ENCODE results near the gene PCNX4.
A peak's percentile ranks its signal among the peaks of the same experiment; 100 is the strongest.

The PCNX4 gene

DNA sequence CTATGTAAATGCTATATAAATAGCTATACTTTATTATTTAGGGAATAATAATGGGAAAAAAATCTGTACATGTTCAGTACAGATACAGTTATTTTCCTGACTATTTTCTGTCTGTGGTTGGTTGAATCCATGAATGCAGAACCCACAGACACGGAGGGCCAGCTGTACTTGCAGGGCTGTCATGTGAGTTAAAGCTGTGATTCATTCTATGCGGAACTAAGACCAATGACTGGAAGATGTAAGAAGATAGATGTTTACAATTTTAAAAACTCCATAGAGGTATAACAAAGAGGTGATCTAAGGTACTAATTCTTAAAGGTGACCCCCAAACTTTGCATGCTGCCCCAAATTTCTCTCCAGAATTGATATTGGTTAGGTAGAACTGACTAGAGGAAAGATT lies 14.6 kb downstream of the PCNX4 start:
- no peak for DNase-seq

DNA sequence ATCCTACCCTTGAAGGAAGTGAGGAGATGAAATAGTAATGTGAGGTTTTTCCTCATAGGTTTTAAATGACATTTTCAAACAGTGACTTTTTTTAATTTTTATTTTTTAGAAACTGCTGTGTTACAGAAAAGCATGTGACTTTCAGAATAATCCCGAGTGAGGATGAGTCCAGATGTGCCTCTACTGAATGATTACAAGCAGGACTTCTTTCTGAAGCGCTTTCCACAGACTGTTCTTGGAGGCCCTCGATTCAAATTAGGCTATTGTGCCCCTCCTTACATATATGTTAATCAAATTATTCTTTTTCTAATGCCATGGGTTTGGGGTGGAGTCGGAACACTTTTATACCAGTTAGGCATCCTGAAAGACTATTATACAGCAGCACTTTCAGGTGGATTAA lies 15.8 kb downstream of the PCNX4 start:
- no peak for DNase-seq

DNA sequence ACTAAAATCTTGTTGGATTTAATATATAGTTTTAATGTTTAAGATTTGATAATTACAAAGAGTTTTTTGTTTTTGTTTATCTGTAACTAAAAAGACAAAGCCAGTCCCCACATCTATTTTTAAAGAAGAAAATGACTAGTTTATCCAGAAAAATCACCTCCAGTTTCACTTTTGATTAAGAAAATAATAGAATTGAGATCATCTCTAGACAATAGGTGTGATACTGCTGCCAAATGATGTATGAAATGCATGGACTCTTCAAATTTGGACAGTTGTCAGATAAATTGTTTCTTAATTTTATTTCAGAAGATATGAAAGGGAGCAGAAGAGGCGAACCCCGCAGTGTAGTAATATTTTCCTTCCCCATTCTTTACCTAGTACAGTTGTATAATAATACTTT lies 20.0 kb downstream of the PCNX4 start:
- DNase-seq: no peak

DNA sequence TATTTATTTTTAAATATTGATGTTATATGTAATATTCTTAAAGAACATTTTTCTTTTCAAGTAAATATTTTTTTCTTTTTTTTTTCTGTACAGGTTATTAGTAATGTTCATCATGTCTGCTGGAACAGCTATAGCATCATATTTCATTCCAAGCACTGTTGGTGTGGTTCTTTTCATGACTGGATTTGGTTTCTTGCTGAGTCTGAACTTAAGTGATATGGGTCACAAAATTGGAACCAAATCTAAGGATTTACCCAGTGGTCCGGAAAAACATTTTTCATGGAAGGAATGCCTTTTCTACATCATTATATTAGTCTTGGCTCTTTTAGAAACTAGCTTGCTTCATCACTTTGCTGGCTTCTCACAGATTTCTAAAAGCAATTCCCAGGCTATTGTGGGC lies 23.2 kb downstream of the PCNX4 start:
- DNase-seq: no peak

DNA sequence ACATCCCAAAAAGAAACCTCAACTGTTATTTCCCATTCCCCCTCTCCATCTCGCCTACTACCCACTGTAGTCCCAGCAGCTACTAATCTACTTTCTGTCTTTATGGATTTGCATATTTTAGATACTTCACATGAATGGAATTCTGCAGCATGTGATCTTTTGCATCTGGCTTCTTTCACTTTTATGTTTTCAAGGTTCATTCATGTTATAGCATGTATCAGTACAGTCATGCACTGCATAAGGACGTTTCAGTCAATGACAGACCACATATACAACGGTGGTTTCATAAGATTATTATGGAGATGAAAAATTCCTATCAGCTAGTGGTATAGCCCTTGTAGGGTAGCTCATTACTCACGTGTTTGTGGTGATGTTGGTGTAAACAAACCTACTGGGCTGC lies 24.5 kb downstream of the PCNX4 start:
- DNase-seq: no peak

DNA sequence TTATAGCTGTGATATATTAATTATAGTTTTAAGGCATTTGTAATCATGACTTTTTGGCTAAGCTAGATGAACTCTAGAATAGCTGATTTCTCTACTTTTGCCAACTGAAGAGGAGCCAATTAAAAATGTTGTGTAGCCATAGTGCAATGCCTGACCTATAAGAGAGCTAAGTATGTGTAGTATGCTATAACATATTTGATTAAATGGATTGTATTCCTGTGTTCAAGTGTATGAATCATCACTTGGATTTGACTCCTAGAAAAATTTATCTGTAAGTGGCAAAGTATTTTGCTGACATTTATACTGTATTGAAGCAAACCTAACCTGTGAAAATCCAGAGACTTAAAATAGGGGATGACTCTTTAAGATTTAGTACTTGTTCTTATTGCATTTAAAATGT lies 34.2 kb downstream of the PCNX4 start:
- DNase-seq: no peak

DNA sequence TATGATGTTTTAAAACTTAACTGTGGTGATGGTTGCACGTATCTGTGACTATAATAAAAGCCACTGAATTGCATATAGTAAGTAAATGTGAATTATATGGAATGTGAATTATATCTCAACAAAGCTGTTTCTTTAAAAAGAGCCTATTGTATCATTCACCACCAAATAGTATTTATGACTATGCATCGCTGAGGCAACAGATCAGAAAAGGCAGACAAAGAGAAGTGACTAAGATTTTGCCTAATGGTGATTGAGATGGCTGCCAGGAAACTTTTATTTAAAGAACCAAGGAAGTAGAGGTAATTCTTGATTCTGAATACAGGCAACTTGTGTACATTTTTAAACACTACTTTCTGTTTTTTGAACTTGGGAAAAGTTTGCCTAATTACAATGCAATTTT lies 41.8 kb downstream of the PCNX4 start:
- no peak for DNase-seq

DNA sequence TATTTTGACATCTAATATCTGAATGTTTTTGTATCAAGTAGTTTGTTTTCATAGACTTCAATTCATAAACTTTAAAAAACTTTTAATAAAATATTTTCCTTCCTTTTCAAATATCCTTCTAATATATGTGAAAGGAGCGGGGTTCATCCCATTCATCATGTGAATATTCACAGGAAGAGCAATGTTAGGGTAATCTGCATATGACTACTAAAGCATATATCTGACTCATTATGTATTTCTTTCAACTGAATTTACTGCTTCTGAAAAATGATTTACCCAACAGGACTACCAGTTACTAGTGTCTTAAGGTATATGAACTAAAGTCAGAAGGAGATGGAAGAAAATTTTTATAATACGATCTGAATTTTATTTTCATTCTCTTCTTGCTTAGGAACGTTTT lies 43.0 kb downstream of the PCNX4 start:
- no peak for DNase-seq

DNA sequence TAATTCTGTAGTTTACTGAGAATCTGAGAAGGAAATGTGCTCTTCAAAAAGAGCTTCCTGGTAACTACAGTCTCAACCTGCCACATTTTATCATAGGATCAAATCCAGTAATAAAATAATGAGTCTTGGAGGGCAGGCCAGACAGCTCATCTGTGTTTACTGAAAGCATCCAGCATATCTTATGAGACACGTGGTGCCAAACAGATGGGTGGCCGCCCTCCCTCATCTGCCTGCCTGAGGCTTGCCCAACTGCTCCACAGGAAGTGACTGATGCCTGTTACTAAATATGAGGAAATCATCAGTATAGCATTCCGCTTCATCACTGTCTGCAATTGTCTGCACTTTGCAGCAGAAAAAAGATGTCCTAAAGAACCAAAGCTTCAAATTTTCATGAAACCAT lies 60.0 kb downstream of the PCNX4 start:
- peak; percentile 45 for DNase-seq

DNA sequence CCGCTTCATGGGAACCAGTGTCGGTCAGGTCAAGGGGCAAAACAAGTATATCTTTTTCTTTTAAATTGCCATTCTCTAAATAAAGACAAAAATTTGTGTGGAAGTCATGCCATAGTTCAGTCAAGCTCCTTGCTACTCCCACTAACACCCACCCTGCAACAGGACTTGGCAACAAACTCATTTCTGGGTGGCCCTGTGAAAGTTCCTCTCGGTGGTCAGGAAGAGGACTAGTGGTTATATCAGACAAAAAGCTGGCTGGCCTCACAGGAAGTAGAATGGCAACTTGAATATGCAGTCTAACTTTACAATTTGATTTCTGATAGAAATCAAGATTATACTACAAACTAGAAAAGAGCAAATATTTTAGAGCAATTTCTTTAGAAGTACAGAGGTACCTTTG lies 62.3 kb downstream of the PCNX4 start:
- no peak for DNase-seq

DNA sequence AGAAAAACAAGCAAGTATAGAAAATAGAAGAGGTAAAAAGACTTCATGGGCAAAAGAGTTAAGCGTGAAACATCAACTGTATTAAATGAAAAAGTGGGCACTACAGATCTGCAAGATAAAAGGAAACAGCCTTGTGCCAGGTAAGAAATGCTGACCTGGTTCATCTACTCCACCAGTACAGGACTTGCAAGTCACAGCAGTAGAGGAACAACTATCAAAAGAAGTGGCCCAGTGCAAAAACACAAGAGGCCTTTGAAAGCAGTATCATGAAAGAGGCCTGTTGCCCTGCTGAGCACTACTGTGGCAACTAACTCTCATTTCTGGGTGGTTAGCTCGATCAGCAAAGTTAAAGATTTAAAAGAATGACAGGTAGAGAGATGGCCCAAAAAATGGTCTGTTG lies 62.9 kb downstream of the PCNX4 start:
- no peak for DNase-seq

DNA sequence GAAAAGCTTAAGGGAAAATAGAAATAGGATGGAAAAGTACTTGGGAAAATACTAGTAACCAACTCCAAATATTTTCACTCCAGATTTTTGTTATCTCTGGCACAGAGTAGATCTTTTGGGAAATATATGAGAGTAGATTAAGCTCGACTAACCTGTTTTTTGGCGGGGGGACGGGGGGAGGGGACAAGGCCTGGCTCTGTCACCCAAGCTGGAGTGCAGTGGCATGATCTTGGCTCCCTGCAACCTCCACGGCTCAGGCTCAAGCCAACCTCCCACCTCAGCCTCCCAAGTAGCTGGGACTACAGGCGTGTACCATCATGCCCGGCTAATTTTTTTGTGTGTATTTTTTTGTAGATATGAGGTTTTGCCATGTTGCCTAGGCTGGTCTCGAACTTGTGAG lies 68.7 kb downstream of the PCNX4 start:
- DNase-seq: no peak

DNA sequence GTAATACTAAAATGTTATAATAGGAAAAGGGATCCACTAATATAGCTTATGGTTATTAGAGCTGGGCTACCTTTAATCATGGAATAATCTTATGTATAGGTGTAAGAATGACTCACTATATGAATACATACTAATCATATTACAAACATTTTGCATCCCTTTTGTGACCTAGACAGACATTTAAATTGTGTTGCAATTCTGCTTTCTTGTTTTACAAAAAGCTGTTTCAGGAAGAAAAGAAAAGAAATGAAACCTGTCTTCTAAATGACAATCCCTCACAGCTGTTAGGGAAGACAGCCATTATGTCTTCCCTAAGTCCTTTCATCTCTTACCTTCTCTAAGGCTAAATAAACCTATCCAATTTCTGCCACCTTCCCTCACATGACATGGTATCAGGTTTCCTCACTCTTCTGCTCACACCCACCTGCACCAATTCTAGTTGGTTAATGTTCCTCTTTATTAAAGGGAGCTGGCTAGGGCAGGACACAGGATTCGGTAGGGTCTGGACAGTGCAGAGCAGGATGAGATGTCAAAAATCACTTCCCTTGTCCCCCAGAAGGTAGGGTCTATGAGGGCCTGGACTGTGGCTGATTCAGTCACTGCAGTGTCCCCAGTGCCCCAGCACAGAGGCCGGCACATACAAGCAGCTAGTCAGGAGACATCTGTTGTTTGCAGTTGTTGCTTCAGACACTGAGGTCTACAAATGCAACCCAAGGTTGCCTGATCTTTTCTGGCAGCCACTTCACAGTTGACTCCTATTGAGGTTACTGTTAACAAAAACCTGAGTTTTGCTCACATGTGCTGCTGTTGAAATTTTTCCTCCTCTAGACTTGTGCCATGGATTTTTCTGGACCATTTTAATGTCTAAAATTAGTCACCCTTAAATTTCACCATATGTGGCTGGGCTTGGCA lies 69.7 kb downstream of the PCNX4 start:
- DNase-seq: no peak

DNA sequence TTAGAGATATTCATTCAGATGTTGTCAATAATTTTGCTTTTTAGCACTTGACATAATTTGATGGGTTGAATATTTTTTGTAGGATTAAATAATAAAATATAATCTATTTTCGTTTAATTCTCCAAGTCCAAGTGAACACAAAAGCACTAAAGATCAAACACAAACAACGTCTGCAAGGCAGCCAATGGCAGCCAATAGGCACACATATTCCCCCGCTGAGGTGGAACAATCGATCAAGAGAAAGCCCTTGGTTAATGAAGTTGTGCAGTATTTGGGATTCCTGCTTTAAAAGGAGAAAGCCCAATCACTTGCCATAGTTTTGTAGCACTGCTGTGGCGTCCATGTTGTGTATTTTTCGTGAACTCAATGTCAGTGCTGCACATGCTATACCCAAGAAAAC lies 72.0 kb downstream of the PCNX4 start:
- DNase-seq: no peak

DNA sequence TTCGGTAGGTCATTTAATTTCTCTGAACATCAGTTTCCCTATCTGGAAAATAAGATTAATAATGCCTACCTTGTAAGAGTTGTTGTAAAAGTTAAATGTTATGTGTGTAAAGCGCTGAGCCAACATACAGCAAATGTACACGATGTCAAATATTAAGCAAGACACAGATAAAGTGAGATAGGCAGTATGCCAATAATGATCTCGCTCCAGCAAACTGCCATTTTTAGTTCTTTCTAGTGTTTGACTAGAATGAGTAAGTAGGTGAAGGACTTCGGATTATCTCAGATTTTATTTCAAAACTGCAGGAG lies 72.6 kb downstream of the PCNX4 start:
- no peak for DNase-seq

DNA sequence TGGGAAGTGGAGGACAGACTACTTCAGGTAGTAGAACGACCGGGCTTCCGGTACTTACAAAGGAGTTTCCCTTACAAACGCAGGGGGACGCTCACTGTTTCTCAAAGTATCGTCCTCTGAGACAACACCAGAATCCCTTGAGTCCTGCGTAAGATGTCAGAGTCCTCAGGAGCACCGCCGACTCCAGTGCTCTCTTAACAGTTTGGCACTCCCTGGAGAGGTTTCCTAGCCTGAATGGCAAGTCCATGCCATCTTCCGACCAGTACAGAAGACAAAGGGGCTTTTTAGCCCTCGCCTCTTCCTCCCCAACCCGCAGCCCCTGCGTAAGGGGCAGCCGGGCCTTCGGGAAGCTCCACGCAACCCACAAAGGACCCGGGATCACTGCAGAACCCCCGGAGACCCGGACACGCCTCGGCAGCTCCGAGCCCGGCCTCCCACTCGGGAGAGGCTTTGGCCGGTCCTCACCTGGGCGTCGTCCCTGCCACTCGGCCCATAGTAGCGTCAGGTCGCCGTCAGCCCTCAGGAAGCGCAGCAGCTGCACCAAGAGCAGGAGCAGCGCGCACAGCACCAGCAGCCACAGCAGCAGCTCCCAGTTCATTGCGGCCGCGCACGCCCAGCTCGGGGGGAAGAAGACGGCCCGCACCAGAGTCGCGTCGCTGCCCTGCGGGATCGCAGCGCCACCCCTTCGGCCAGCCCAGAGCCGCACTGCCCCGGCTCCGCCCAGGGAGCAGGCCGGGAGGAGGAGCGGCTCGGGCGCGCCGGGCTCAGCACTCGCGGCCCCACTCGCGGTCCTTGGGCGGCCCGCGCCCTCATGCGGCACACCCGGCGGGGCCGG lies 73.2 kb downstream of the PCNX4 start, which contains the start of gene DHRS7:
DHRS7 (minus strand) TSS at position 687 of the 835 bp plus-strand sequence; CDS start at position 598, 89 bp downstream.
- peak; percentile 44 for DNase-seq

DNA sequence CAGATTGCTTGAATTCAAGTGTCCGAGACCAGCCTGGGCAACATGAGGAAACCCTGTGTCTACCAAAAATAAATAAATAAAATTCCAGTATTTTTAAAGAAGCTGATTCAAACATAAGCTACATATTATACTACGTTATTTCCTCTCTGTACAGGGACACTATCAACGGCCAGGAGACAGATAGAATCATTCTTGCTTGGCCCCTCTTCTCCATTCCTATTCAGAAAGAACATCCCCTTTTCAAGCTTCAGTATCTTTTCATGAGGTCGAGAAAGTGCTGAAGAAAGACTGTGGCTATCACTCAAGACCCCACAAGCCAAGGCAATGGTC lies 73.8 kb downstream of the PCNX4 start:
- no peak for DNase-seq

DNA sequence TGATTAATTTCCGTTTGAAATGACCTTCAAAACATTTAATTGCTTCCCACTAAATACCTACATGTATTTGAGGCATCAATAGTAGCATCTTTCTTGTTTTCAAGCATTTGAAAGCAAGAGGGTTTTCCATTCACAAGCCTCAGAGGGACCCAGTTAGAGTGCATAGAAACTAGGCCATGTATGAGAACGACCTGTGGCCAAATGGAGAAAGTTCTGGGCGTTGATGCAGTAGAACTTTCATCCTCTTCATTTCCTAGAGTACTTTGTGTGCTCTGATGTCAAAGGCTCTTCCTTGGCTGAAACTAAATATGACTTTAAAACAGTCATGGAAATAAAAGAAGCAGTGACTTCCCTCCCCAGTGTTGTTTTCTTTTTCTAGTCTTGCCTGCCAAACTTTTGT lies 74.4 kb downstream of the PCNX4 start:
- no peak for DNase-seq

DNA sequence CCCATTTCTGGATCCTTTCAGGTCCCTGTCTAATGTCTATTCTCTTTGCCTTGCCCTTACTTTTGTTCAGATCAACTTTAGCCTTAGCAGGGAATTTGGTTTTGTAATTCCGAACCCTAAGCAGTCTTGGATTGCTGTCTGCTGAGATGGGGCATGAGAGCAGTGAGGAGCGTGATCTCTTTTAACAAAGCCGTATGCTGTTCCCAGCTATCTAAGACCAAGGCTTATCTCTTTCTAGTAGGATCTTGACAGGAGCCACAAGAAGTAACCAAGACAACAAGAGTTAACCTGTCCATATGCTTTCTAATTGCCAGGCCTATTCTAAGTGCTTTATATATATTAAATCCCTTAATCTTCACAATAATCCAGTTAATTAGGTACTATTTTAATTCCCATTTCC lies 78.0 kb downstream of the PCNX4 start:
- DNase-seq: no peak

DNA sequence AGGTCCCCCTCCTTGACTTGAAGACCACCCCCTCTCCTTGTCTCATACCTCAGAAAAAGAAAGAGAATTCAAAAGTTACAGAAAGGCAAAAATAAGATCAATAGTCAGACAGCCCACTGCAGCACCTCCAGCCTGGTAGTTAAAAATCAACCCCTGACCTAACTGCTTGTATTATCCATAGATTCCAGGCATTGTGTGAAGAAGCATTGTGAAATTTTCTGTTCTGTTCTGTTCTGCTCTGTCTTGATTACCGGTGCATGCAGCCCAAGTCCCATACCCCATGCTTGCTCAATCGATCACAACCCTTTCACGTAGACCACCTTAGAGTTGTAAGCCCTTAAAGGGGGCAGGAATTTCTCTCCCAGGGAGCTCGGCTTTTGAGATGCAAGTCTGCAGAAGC lies 79.2 kb downstream of the PCNX4 start:
- no peak for DNase-seq

DNA sequence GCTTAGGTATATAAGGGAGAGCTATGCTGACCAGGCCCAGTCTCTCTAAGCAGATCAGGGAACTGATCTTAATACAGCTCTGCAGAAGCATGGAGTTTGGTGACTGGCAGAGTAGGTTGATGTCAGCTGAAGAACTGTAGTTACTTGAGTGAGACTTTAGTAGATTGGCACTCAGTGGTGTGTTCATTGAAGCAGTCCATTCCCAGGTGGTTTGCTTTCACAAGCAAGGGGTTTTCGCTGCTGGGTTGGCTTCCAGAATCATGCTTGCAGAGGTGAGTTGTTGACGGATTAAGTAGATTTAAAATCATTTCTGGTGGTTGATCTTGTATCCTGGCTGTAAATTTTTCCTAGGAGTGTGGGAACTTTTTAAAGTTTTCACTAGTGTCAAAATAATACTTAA lies 80.0 kb downstream of the PCNX4 start:
- DNase-seq: no peak

DNA sequence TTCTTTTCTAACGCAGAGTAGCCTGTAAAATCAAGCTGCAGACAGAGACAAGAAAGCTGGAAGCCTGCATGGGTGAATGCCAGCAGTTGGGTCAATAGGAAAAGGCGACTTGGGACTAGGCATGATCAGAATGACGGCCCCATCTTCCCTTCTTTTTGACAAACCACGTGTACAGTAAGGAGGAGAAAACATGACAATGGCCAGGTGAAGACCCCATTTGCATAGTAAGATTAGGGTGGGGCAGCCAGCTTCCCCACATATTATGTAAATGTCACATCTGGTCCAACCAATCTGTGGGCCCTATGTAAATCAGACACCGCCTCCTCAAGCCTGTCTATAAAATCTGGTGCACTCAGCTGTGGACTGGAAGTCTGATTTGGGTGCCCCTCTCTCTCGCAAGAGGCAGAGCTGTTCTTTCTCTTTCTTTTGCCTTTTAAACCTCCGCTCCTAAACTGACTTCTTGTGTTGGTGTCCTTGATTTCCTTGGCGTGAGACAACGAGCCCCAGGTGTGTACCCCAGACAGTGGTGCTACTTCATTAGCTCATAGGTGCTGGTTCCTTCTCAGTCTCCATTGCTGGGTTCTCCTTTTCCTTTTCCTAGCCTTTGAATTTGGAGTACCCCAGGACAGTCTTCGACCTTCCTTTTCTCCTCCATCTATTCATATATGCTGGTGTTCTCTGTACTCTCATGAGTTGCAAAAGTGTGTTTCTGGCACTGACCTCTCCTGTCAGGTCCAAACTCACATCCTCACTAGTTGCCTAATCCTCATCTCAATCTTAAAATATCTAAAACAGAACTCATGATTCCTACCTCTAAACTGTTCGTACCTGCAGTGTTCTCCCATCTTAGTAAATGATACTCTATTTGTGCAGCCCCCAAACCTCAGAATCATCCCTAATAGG lies 82.9 kb downstream of the PCNX4 start:
- DNase-seq: no peak

DNA sequence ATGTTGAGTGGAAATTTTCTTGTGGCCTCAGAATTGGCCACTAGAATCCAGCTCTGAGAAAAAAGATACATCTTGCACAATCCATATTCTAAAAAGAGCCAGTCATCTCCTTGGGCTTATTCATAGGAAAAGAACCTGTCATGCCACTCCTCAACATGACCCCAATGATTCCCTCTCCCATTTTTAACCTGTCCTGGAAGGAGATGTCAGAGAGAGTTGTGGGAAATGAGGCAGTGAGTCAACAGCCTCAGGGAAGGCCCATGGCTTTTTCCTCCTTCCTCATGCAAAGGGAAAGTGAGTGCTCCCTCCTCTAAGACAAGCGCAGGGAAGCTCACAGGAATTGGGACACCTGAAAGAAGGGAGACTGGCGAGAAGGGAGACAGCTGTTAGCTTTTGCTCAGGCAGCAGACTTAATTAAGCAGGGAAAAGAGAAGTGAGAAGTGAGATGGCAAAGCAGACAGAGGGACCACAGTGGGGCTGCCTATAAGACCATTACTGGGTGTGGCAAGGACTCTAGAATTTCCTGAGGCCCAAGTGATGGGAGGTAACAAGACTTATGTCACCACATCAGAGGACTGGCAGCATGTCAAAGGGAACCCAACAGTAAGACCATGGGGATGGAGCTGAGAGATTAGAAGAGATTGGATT lies 83.7 kb downstream of the PCNX4 start:
- DNase-seq: no peak

Data from activated T-cell treated with anti-CD3 and anti-CD28 coated beads for 4 hours (primary cell).